ENCODE measurements around the gene MYOM1.

MYOM1 gene

DNA sequence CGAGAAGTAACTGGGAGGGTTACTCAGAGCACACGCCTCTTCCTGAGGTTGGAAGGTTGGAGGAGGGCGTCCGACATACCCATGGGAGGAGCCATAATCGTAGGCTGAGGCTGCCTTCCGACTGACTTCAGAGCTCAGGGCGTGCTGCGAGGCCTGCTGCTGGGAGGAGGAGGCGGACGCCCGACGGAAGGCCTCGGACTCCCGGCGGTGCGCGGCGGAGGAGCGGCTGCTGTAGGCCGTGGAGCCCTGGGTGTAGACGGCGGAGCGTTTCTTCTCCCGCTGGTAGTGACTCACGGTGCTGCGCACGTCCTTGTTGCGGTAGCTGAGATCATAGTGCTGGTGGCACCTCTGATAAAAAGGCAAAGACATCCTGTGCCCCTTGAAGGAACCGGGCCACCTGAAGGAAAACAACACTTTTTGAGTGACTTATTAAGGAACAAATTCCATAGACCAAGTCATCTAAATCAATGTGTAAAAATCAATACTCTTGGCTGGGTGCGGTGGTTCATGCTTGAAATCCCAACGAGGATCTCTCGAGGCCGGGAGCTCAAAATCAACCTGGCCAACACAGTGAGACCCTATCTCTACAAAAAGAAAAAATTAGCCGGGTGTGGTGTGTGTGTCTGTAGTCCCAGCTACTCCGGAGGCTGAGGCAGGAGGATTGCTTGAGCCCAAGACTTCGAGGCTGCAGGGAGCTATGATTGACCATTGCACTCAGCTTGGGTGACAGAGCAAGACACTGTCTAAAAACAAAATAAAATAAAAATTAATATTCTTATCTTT lies 4.7 kb downstream of the MYOM1 start:
- H3K27ac ChIP-seq (ENCODE audit: insufficient read depth in 1 of 2, low read depth in 1 of 2, low read length in 2 of 2, poor library complexity in 1 of 2, severe bottlenecking in 2 of 2), result peak overlapping the region in 1 of 2 experiments; percentile 93
- H3K27me3 ChIP-seq (replicated peaks in 2 of 5; ENCODE audit: control insufficient read depth in 4 of 5, insufficient read depth in 5 of 5, low read length in 4 of 5), result no peaks in the 10 kb centered on the region
- no peaks in the 10 kb centered on the region for H3K36me3 ChIP-seq (ENCODE audit: control insufficient read depth in 4 of 4, insufficient read depth in 4 of 4, low read length in 3 of 4)
- no peak for DNase-seq
- ChIA-PET POLR2A (no interaction called here), CTCF (interaction anchor here (1.1 to 2.5 kb wide), 3 partner anchors 9 to 64 kb away, joined by 3 to 7 read pairs (median 6); no protein-coding TSS in a partner anchor)
- peaks cover 0 to 3% (median 0%) of the 10 kb centered on the region in 5 experiments for H3K9me3 ChIP-seq (ENCODE audit: control extremely low read depth in 1 of 5, control insufficient read depth in 4 of 5, insufficient read depth in 2 of 5, low read depth in 1 of 5, low read length in 4 of 5)
- no peak overlapping the region for H3K4me3 ChIP-seq (ENCODE audit: control insufficient read depth in 1 of 7, extremely low read depth in 1 of 7, insufficient read depth in 4 of 7, low read depth in 2 of 7, low read length in 6 of 7)
- WGBS (ENCODE audit: insufficient coverage), result 97% methylated on average over 29 of the region's 36 CpGs
- H3K4me1 ChIP-seq (ENCODE audit: control extremely low read depth in 1 of 4, control insufficient read depth in 4 of 4, insufficient read depth in 4 of 4, low read length in 3 of 4), result peaks cover 2 to 18% (median 15%) of the 10 kb centered on the region in 4 experiments

DNA sequence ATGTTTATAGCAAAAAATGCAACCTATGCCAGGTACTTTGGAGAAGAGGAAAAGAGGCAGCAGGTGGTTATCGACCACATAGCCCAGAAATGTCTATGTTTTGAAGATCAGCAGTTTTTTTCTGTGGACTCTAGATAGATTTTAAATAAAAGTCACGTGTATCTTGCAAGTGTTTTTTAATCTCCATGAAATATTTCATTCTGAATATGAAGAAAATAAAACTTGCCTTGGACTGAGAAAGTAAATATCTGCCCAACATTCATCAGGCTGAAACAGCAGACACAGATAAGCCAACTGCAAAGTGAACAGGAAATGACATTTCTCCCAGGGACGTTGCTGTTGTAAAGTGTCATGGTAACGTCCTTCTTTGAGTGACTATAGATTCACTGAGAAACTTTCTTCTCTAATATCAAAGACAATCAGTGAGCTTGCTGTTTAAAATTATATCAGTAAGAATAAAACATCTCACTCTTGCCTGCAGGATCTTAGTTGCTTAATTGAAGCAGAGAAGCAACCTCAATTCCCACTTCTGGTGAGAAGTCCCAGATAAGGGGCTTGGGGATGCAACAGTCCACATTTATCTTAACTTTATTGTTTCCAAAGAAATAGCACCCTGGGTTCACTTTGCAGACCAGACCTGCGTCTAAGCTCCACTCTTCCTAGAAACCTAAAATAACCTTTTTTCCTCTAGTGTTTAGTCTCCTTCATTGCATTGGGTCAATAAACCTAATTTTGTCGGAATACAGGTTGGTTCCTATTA lies 6.3 kb downstream of the MYOM1 start:
- ChIA-PET POLR2A (interaction anchor here (0.5 kb wide), 1 partner anchor 30 kb away, joined by 3 read pairs; no protein-coding TSS in a partner anchor), CTCF (interaction anchor here (1.2 to 2.5 kb wide), 2 partner anchors 62 to 228 kb away, joined by 4 to 7 read pairs; no protein-coding TSS in a partner anchor)
- WGBS (ENCODE audit: insufficient coverage), result 33% methylated on average over 2 of the region's 6 CpGs
- DNase-seq, result peak; percentile 78 to 92 (median 86)
- Histone ChIP-seq H3K36me3 (ENCODE audit: control insufficient read depth in 4 of 4, insufficient read depth in 4 of 4, low read length in 3 of 4) (no peaks in the 10 kb centered on the region), H3K27me3 (replicated peaks in 2 of 5; ENCODE audit: control insufficient read depth in 4 of 5, insufficient read depth in 5 of 5, low read length in 4 of 5) (no peaks in the 10 kb centered on the region), H3K27ac (ENCODE audit: insufficient read depth in 1 of 2, low read depth in 1 of 2, low read length in 2 of 2, poor library complexity in 1 of 2, severe bottlenecking in 2 of 2) (peak overlapping the region; percentile 87 to 93), H3K9me3 (ENCODE audit: control extremely low read depth in 1 of 5, control insufficient read depth in 4 of 5, insufficient read depth in 2 of 5, low read depth in 1 of 5, low read length in 4 of 5) (peaks cover 0 to 3% (median 0%) of the 10 kb centered on the region in 5 experiments), H3K4me3 (ENCODE audit: control insufficient read depth in 1 of 7, extremely low read depth in 1 of 7, insufficient read depth in 4 of 7, low read depth in 2 of 7, low read length in 6 of 7) (peak overlapping the region in 2 of 7 experiments; percentile 16 to 34), H3K4me1 (ENCODE audit: control extremely low read depth in 1 of 4, control insufficient read depth in 4 of 4, insufficient read depth in 4 of 4, low read length in 3 of 4) (peaks cover 2 to 18% (median 15%) of the 10 kb centered on the region in 4 experiments)

GRCh38 chr18:3212657-3213056 lies 7.1 kb downstream of the MYOM1 start:
- Histone ChIP-seq H3K27me3 (replicated peaks in 2 of 5; ENCODE audit: control insufficient read depth in 4 of 5, insufficient read depth in 5 of 5, low read length in 4 of 5) (no peaks in the 10 kb centered on the region), H3K27ac (ENCODE audit: insufficient read depth in 1 of 2, low read depth in 1 of 2, low read length in 2 of 2, poor library complexity in 1 of 2, severe bottlenecking in 2 of 2) (peak overlapping the region; percentile 87 to 93), H3K4me1 (ENCODE audit: control extremely low read depth in 1 of 4, control insufficient read depth in 4 of 4, insufficient read depth in 4 of 4, low read length in 3 of 4) (peaks cover 2 to 18% (median 15%) of the 10 kb centered on the region in 4 experiments), H3K36me3 (ENCODE audit: control insufficient read depth in 4 of 4, insufficient read depth in 4 of 4, low read length in 3 of 4) (no peaks in the 10 kb centered on the region), H3K9me3 (ENCODE audit: control extremely low read depth in 1 of 5, control insufficient read depth in 4 of 5, insufficient read depth in 2 of 5, low read depth in 1 of 5, low read length in 4 of 5) (peaks cover 0 to 3% (median 0%) of the 10 kb centered on the region in 5 experiments), H3K4me3 (ENCODE audit: control insufficient read depth in 1 of 7, extremely low read depth in 1 of 7, insufficient read depth in 4 of 7, low read depth in 2 of 7, low read length in 6 of 7) (peak overlapping the region in 2 of 7 experiments; percentile 14 to 16)
- CTCF ChIA-PET, result interaction anchor here (2.5 kb wide), 1 partner anchor 61 kb away, joined by 7 read pairs; no protein-coding TSS in a partner anchor
- POLR2A ChIA-PET, result no interaction called here
- 100% methylated on average over 4 of the region's 4 CpGs for WGBS (ENCODE audit: insufficient coverage)
- no peak for DNase-seq

- DNase-seq, result no peak
- Histone ChIP-seq H3K36me3 (ENCODE audit: control insufficient read depth in 4 of 4, insufficient read depth in 4 of 4, low read length in 3 of 4) (no peaks in the 10 kb centered on the region), H3K27ac (ENCODE audit: insufficient read depth in 1 of 2, low read depth in 1 of 2, low read length in 2 of 2, poor library complexity in 1 of 2, severe bottlenecking in 2 of 2) (no peak overlapping the region), H3K27me3 (replicated peaks in 2 of 5; ENCODE audit: control insufficient read depth in 4 of 5, insufficient read depth in 5 of 5, low read length in 4 of 5) (no peaks in the 10 kb centered on the region), H3K4me1 (ENCODE audit: control extremely low read depth in 1 of 4, control insufficient read depth in 4 of 4, insufficient read depth in 4 of 4, low read length in 3 of 4) (peaks cover 2 to 18% (median 15%) of the 10 kb centered on the region in 4 experiments), H3K4me3 (ENCODE audit: control insufficient read depth in 1 of 7, extremely low read depth in 1 of 7, insufficient read depth in 4 of 7, low read depth in 2 of 7, low read length in 6 of 7) (no peak overlapping the region), H3K9me3 (ENCODE audit: control extremely low read depth in 1 of 5, control insufficient read depth in 4 of 5, insufficient read depth in 2 of 5, low read depth in 1 of 5, low read length in 4 of 5) (peaks cover 0 to under 1% (median 0%) of the 10 kb centered on the region in 5 experiments)
- POLR2A ChIA-PET, result interaction anchor here (0.6 kb wide), 1 partner anchor 12 kb away, joined by 3 read pairs; no protein-coding TSS in a partner anchor
- 98% methylated on average over 5 of the region's 5 CpGs for WGBS (ENCODE audit: insufficient coverage)
- CTCF ChIA-PET, result interaction anchor here (1.1 to 1.4 kb wide), 3 partner anchors 9 to 83 kb away, joined by 3 to 6 read pairs (median 4); no protein-coding TSS in a partner anchor
These were observed 8.4 kb downstream of the MYOM1 start for GRCh38 chr18:3211236-3211992.

- Histone ChIP-seq H3K4me1 (ENCODE audit: control extremely low read depth in 1 of 4, control insufficient read depth in 4 of 4, insufficient read depth in 4 of 4, low read length in 3 of 4) (peaks cover 2 to 18% (median 15%) of the 10 kb centered on the region in 4 experiments), H3K36me3 (ENCODE audit: control insufficient read depth in 4 of 4, insufficient read depth in 4 of 4, low read length in 3 of 4) (no peaks in the 10 kb centered on the region), H3K4me3 (ENCODE audit: control insufficient read depth in 1 of 7, extremely low read depth in 1 of 7, insufficient read depth in 4 of 7, low read depth in 2 of 7, low read length in 6 of 7) (no peak overlapping the region), H3K27ac (ENCODE audit: insufficient read depth in 1 of 2, low read depth in 1 of 2, low read length in 2 of 2, poor library complexity in 1 of 2, severe bottlenecking in 2 of 2) (no peak overlapping the region), H3K9me3 (ENCODE audit: control extremely low read depth in 1 of 5, control insufficient read depth in 4 of 5, insufficient read depth in 2 of 5, low read depth in 1 of 5, low read length in 4 of 5) (peaks cover 0 to 1% (median 0%) of the 10 kb centered on the region in 5 experiments), H3K27me3 (replicated peaks in 2 of 5; ENCODE audit: control insufficient read depth in 4 of 5, insufficient read depth in 5 of 5, low read length in 4 of 5) (no peaks in the 10 kb centered on the region)
- WGBS (ENCODE audit: insufficient coverage), result 100% methylated on average over 2 of the region's 4 CpGs
- ChIA-PET POLR2A (no interaction called here), CTCF (interaction anchor here (1.4 kb wide), 2 partner anchors 8 to 36 kb away, joined by 4 to 6 read pairs; no protein-coding TSS in a partner anchor)
- DNase-seq, result peak in 1 of 3 donors; percentile 13
These were observed 9.8 kb downstream of the MYOM1 start for GRCh38 chr18:3209859-3210569.

DNA sequence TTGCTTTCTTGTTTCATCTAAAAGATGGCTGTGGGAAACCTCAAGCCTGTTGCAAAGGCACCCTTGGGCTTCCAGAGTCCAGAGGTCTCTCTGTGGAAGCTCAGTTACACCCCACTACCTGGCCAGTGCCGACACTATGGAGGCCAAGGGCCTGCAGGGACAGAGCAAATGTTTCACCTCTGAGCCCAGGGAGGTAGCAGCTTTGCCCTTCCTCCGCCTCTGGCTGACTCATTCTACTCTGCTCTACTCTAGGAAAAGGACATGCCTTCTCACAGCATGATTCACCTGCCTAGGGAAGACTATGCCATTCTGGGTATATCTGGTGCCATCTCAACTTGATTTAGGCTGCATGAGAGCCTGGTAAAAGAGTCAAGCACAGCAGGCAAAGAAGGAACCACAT lies 12.2 kb downstream of the MYOM1 start:
- peaks cover 0 to under 1% (median under 1%) of the 10 kb centered on the region in 4 experiments for H3K4me1 ChIP-seq (ENCODE audit: control extremely low read depth in 1 of 4, control insufficient read depth in 4 of 4, insufficient read depth in 4 of 4, low read length in 3 of 4)
- peaks cover 0 to 8% (median 0%) of the 10 kb centered on the region in 5 experiments for H3K9me3 ChIP-seq (ENCODE audit: control extremely low read depth in 1 of 5, control insufficient read depth in 4 of 5, insufficient read depth in 2 of 5, low read depth in 1 of 5, low read length in 4 of 5)
- no peaks in the 10 kb centered on the region for H3K27me3 ChIP-seq (replicated peaks in 2 of 5; ENCODE audit: control insufficient read depth in 4 of 5, insufficient read depth in 5 of 5, low read length in 4 of 5)
- no peaks in the 10 kb centered on the region for H3K36me3 ChIP-seq (ENCODE audit: control insufficient read depth in 4 of 4, insufficient read depth in 4 of 4, low read length in 3 of 4)
- ChIA-PET POLR2A (no interaction called here), CTCF (no interaction called here)
- H3K4me3 ChIP-seq (ENCODE audit: control insufficient read depth in 1 of 7, extremely low read depth in 1 of 7, insufficient read depth in 4 of 7, low read depth in 2 of 7, low read length in 6 of 7), result no peak overlapping the region
- H3K27ac ChIP-seq (ENCODE audit: insufficient read depth in 1 of 2, low read depth in 1 of 2, low read length in 2 of 2, poor library complexity in 1 of 2, severe bottlenecking in 2 of 2), result no peak overlapping the region
- 83% methylated on average over 1 of the region's 2 CpGs for WGBS (ENCODE audit: insufficient coverage)
- DNase-seq, result no peak

Data from common myeloid progenitor, CD34-positive (primary cell).